ENCODE data around the gene GRIN1. TPM values are rescaled to one million over a fixed set of nuclear protein-coding genes. Genes with fewer than 3 reads are reported as not detected.

The GRIN1 gene
- total and polyA plus RNA-seq, 2 of the 13 experiments (the other 11 are each of a cell fraction or from before 2014, with no cell fraction given) = 0.13 TPM; not detected in 1

- TF ChIP-seq ARID5B (CRISPR knock-in tag; IDR thresholded peaks at IDR 0.05) (no peak), HMG20B (CRISPR knock-in tag; conservative IDR thresholded peaks at IDR 0.05) (0 out of 2 replicates have a peak, but pooled peaks have one; percentile 22), THAP9 (CRISPR knock-in tag; IDR thresholded peaks at IDR 0.05; ENCODE audit: borderline replicate concordance) (no peak), CBX5 (CRISPR knock-in tag; IDR thresholded peaks at IDR 0.05; ENCODE audit: borderline replicate concordance) (no peak), CREBL2 (CRISPR knock-in tag; IDR thresholded peaks at IDR 0.05; ENCODE audit: borderline replicate concordance) (0 out of 2 replicates have a peak, but pooled peaks have one; percentile 30), KDM5A (IDR thresholded peaks at IDR 0.05; ENCODE audit: borderline replicate concordance, low read length) (peak; percentile 99; the same call in 1 of the 2 replicates), SUZ12 (IDR thresholded peaks at IDR 0.05; ENCODE audit: low read depth, low read length) (no peak), ZNF766 (CRISPR knock-in tag; IDR thresholded peaks at IDR 0.05; ENCODE audit: borderline replicate concordance) (no peak), ZNF354B (CRISPR knock-in tag; IDR thresholded peaks at IDR 0.05) (no peak), ZNF7 (CRISPR knock-in tag; IDR thresholded peaks at IDR 0.05) (no peak), ZBTB1 (CRISPR knock-in tag; IDR thresholded peaks at IDR 0.05; ENCODE audit: borderline replicate concordance) (no peak), NFE2L1 (CRISPR knock-in tag; IDR thresholded peaks at IDR 0.05; ENCODE audit: borderline replicate concordance) (no peak), PBX3 (CRISPR knock-in tag; IDR thresholded peaks at IDR 0.05; ENCODE audit: borderline replicate concordance) (no peak), AKNA (CRISPR knock-in tag; IDR thresholded peaks at IDR 0.05; ENCODE audit: borderline replicate concordance) (no peak)
These were observed 49.1 kb downstream of the GRIN1 start (continued) for GRCh38 chr9:137188086-137188489.

Measured in HepG2 (cell line).